SIG-M5 treated with dmso at 0.1 percent for 504 hours (cell line): ENCODE measurements around the gene PLEKHA5.
"Not testable (repeated sequence)": the region's sequence is repeated elsewhere in the genome, so short reads cannot be mapped to it uniquely, and the experiment has no call there.

Experiments
- DNase-seq: peaks from one replicate; lab custom pipeline; 2025; ENCODE audit not compliant: unreplicated experiment; lab: John Stamatoyannopoulos, UW

PLEKHA5 gene

DNA sequence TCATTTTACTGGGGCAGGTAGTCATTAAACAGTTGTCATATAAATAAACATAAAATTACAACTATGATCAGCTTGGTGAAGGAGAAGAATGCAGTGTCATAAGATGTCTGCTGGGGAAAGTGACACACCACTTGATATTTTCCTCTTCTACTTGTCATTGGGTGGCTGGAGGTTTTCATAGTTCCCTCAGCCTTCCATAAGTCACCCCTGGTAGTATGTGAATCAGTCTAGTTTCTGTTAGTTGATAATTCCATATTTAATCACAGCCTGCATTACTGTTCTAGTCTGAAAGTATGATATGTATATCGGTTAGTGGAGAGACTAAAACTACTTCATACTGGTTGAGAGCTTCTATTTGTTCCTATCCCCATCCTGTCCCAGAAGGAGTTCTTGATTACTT lies 38.2 kb downstream of the PLEKHA5 start:
- DNase-seq = no peak

DNA sequence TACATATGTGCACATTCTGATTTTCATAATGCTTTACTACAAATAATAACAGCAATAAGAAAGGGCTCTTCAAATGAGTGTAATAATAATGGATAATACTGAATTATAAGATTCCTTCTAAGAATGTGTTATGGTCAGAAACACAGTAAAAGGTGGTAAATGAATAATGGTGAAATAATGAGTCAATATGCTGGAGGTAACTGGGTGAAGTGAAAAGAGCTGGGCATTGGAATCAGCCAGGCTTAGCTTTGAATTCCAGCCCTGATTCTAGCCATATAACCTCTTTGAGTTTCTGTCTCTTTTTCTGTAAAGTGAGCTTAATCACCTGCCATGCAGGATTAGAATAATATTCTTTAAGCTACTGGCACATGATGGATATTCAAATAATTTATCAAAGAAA lies 39.1 kb downstream of the PLEKHA5 start:
- no peak for DNase-seq

- DNase-seq = no peak
Measured at GRCh38 chr12:19169222-19169621, 39.7 kb downstream of the PLEKHA5 start.

- not testable (repeated sequence) for DNase-seq
Measured at GRCh38 chr12:19170286-19170685, 40.8 kb downstream of the PLEKHA5 start.

DNA sequence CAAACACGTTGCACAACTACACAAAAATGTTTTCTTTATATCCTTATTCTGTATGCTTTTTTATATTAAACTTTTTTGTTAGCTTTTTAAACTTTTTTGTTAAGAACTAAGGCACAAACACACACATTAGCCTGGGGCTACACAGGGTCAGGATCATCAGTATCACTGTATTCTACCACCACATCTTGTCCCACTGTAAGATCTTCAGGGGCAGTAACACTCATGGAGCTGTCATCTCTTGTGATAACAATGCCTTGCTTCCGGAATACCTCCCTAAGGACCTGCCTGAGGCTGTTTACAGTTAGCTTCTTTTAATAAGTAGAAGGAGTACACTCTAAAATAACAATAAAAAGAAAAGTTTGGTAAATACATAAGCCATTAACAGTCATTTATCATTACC lies 42.2 kb downstream of the PLEKHA5 start:
- DNase-seq = no peak

GRCh38 chr12:19177754-19178153 lies 48.2 kb downstream of the PLEKHA5 start:
- DNase-seq = no peak

DNA sequence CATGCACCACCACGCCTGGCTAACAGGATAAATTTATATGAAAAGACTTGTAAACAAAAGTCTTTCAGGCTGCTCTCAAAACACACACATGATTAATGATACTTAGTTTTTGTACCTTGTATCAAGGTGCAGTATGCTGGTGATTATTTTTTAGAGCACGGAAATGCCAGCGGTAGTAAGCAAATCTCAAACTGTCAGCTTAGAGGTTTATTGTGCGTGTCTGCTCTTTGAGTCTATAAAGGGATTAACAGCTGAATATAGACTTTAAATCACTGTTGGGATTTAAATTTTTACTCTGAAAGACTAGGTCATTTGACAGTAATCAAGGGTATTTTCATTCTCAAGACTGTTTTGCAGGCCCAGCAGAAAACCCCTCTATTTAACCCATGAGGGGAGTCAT lies 50.5 kb downstream of the PLEKHA5 start:
- no peak for DNase-seq

GRCh38 chr12:19181666-19182426 lies 52.3 kb downstream of the PLEKHA5 start:
- no peak for DNase-seq

DNA sequence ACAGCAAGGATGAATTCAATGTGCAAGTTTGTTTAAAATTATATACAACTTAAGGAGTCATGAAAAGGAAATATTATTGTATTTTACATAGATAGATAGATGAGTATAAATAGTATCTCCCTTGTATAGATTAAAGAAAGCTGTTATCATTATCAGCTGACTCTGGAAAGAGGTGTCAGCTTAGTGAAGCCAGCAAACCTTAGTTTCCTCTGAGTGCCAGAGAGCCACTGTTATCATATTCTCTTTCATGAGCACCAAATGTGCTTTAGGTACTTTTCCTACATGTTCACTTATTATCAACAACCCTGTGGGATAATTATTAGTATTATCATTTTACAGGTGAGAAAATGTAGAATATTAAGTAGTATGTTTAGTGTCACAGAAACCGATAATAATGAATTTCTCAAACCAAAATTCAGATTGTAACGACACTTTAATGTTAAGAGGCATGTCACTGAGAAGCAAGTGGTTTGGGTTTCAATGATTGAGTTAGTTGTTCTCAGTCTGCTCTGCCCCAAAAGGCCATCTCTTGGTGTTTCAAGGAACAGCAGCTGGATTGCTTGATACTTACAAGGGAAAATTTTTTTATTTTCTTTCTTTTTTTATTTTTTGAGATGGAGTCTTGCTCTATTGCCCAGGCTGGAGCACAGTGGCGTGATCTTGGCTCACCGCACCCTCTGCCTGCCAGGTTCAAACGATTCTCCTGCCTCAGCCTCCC lies 53.7 kb downstream of the PLEKHA5 start:
- no peak for DNase-seq

GRCh38 chr12:19185262-19185929 lies 55.9 kb downstream of the PLEKHA5 start:
- no peak for DNase-seq

- DNase-seq = peak; percentile 32
Measured at GRCh38 chr12:19186722-19187661, 57.5 kb downstream of the PLEKHA5 start.

GRCh38 chr12:19189522-19189921 lies 60.0 kb downstream of the PLEKHA5 start:
- no peak for DNase-seq

DNA sequence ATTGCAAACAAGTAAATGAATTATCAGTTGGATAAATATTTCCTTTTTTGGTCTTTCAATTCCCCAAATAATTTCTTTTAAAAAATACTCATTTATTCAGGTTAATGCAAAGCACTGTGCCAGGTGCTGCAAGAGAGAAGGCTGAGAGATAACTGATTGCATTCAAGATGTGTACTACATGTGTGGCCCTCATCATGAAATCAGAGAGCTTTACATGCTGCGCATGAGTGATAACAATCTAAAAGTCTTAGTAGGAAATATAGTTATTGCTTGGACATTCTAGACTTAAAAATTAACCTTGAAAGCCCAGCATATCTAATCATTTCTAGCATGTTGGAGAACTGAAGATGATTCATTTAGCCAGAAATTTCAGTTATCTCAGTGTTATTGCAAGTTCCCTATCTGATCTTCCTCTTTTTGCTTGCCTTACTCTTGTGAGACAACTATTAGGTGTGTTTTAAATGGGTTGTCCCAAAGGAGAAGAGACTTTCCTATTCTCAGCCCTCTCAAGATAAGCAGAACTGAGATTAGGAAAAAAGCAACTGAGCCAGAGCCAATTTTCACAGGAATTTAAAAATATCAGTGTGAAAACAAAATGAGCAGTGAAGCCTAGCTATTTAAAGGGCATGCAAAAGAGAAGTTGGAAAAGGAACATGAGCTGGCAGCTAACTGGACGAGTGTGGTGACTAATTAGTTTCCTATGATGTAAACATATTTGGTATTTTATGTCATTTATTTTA lies 60.9 kb downstream of the PLEKHA5 start:
- peak; percentile 79 for DNase-seq

GRCh38 chr12:19191089-19191488 lies 61.6 kb downstream of the PLEKHA5 start:
- no peak for DNase-seq

DNA sequence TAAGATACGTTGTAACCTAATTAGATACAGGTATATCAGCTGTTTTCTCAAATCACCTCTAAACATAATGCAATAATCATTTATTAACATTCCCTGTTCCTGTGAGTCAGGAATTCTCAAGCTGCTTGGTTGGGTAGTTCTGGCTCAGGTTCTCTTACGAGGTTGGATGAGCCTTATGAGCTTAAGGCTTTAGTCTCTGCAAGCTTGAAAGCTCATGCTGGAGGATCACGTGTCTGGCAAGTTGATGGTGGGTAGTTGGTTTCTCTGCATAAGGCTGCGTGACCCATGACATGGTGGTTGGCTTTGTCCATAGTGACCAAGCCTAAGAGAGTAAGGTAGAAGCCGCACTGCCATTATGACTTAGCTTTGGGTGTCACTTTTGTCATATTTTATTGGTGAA lies 62.0 kb downstream of the PLEKHA5 start:
- DNase-seq = no peak

DNA sequence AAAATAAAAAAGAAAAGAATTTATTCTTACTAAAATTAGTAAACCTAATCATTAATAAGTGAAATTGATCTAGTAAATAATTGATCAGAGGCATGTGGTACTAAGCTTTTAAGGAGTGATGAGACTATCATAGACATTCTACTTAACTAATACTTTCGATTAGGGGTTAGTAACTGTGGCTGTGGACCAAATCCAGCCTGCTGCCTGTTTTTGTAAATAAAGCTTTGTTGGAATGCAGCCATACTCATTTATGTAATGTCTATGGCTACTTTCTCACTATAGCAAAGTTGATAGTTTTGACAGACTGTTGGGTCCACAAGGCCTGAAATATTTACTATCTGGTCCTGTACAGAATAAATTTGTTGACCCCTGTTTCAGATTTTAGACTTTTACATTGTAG lies 63.2 kb downstream of the PLEKHA5 start:
- no peak for DNase-seq

DNA sequence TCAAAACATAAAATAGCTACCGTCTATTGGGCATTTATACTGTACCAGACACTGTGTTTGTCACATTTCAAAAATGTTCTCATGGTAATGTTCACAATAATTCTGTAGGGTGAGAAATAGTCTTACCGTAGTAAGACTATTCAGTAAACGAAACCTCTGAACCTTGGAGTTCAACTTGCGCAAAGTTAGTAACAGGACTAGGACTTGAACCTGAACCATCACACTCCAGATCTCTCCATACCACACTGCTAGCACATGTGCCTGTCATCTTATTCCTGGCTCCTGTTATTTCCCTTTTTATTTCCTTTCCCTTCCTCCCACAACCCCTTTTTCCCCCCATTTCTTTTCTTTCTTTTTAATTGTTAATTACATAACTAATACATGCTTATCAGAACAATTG lies 65.4 kb downstream of the PLEKHA5 start:
- DNase-seq = no peak

DNA sequence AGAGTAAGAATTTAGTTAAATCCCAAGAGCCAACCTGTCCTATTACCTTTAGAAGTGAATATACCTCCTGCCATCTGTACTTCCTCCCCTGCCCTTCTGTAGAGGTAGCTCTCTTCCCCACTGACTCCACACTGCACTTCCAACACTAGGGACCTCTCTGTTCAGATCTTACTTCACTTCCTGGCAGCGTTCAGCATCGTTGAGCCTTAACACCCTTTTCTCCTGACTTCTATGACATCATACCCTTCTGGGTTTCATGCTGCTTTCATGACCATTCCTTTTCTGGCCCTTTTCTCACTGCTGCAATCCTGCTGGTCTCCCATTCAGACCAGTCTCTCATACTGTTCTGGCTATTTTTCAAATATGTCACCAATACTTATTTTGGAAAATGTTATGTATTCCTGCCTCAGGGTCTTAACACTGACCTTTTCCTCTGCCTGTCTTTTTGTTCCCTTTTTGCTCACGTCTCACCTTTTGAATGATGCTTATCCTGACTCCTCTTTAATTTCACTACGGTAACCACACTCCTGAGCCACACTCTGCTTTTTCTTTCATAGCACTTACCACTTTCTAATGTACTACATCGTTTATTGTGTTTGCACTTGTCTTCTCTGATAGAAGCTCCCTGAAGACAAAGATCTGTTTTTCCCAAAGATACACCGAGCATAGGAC lies 67.6 kb downstream of the PLEKHA5 start:
- no peak for DNase-seq

GRCh38 chr12:19198272-19198671 lies 68.7 kb downstream of the PLEKHA5 start:
- DNase-seq = no peak

- no peak for DNase-seq
Measured at GRCh38 chr12:19199332-19199731, 69.8 kb downstream of the PLEKHA5 start.
